MM.1S (cell line): ENCODE results near the gene PSPH.

ENCODE experiments used
- DNase-seq: peaks from one replicate; pipeline ENCODE4 v3.0.0-alpha.2; 2015
- H2AFZ ChIP-seq: fragments of 300-600 bp; sonication (generic); 2 replicates; pipeline ENCODE4 v1.6.0; 2016; ENCODE audit warnings: antibody characterized with exemption, low read length
- H3F3A ChIP-seq: fragments of 300-600 bp; sonication (generic); 2 replicates; pipeline ENCODE4 v1.6.1; 2016; ENCODE audit warnings: mild to moderate bottlenecking, antibody characterized with exemption, low read length, moderate library complexity, mixed read lengths; ENCODE audit not compliant: insufficient read depth
- H3K27ac ChIP-seq: fragments of 300-600 bp; sonication (generic); 2 replicates; pipeline ENCODE4 v1.5.1; 2016; ENCODE audit warnings: mild to moderate bottlenecking, low read length
- H3K27me3 ChIP-seq: fragments of 300-600 bp; sonication (generic); replicated peaks from 2 replicates; pipeline ENCODE4 v1.6.0; 2016; ENCODE audit warnings: low read length; ENCODE audit not compliant: insufficient read depth
- H3K36me3 ChIP-seq: fragments of 300-600 bp; sonication (generic); replicated peaks from 2 replicates; pipeline ENCODE4 v1.6.1; 2016; ENCODE audit warnings: mild to moderate bottlenecking, low read length, mixed read lengths; ENCODE audit not compliant: insufficient read depth
- H3K4me1 ChIP-seq: fragments of 300-600 bp; sonication (generic); 2 replicates; pipeline ENCODE4 v1.6.1; 2016; ENCODE audit warnings: low read length, mixed read lengths
- H3K4me2 ChIP-seq: fragments of 300-600 bp; sonication (generic); 2 replicates; pipeline ENCODE4 v1.6.0; 2016; ENCODE audit warnings: low read depth, low read length
- H3K4me3 ChIP-seq: fragments of 300-600 bp; sonication (generic); 2 replicates; pipeline ENCODE4 v1.5.1; 2016; ENCODE audit warnings: low read length, mixed read lengths
- H3K79me2 ChIP-seq: fragments of 300-600 bp; sonication (generic); 2 replicates; pipeline ENCODE4 v1.6.1; 2016; ENCODE audit warnings: mixed run types, low read length, mixed read lengths
- H3K9ac ChIP-seq: fragments of 300-600 bp; sonication (generic); 2 replicates; pipeline ENCODE4 v1.6.1; 2016; ENCODE audit warnings: low read length, mixed read lengths
- H3K9me2 ChIP-seq: fragments of 300-600 bp; sonication (generic); replicated peaks from 2 replicates; pipeline ENCODE4 v1.6.1; 2016; ENCODE audit warnings: mild to moderate bottlenecking, low read length, mixed read lengths; ENCODE audit not compliant: insufficient read depth
- H3K9me3 ChIP-seq: fragments of 300-600 bp; sonication (generic); replicated peaks from 2 replicates; pipeline ENCODE4 v1.6.1; 2016; ENCODE audit warnings: mild to moderate bottlenecking, low read length, mixed read lengths; ENCODE audit not compliant: insufficient read depth
- H4K20me1 ChIP-seq: fragments of 300-600 bp; sonication (generic); 2 replicates; pipeline ENCODE4 v1.6.1; 2016; ENCODE audit warnings: mild to moderate bottlenecking, low read length, moderate library complexity, mixed read lengths; ENCODE audit not compliant: insufficient read depth
- EZH2 ChIP-seq: fragments of 300-600 bp; sonication (generic); optimal IDR thresholded peaks from 2 replicates; pipeline ENCODE3; 2017; ENCODE audit warnings: low read depth, mild to moderate bottlenecking, antibody characterized with exemption, low read length, mixed read lengths
- EZH2phosphoT487 ChIP-seq: fragments of 300-600 bp; sonication (generic); IDR thresholded peaks from 2 replicates; pipeline ENCODE4 v1.6.1; 2018; ENCODE audit warnings: antibody characterized with exemption, low read length
- TF ChIP-seq, protein P1 (sequence below): fragments of 300-600 bp; sonication (generic); IDR thresholded peaks from 2 replicates; pipeline ENCODE4 v1.5.1; 2016; ENCODE audit warnings: antibody characterized with exemption, low read length, mixed read lengths

PSPH gene

GRCh38 chr7:55966851-55967250 lies 84.4 kb downstream of the PSPH start:
- Histone ChIP-seq H3K9me3 (no peaks in the 10 kb centered on the region), H3K4me3 (no peak overlapping the region), H3K9me2 (no peaks in the 10 kb centered on the region), H3K36me3 (no peaks in the 10 kb centered on the region), H3K79me2 (peaks cover 15% of the 10 kb centered on the region), H4K20me1 (no peaks in the 10 kb centered on the region), H3K4me1 (peaks cover 4% of the 10 kb centered on the region; the same call in 1 of the 2 replicates), H3F3A (no peaks in the 10 kb centered on the region; the same call in 1 of the 2 replicates), H3K27ac (no peak overlapping the region), H3K27me3 (no peaks in the 10 kb centered on the region), H2AFZ (no peak overlapping the region), H3K9ac (no peak overlapping the region), H3K4me2 (no peak overlapping the region)
- DNase-seq, result no peak
- TF ChIP-seq, protein P1, sequence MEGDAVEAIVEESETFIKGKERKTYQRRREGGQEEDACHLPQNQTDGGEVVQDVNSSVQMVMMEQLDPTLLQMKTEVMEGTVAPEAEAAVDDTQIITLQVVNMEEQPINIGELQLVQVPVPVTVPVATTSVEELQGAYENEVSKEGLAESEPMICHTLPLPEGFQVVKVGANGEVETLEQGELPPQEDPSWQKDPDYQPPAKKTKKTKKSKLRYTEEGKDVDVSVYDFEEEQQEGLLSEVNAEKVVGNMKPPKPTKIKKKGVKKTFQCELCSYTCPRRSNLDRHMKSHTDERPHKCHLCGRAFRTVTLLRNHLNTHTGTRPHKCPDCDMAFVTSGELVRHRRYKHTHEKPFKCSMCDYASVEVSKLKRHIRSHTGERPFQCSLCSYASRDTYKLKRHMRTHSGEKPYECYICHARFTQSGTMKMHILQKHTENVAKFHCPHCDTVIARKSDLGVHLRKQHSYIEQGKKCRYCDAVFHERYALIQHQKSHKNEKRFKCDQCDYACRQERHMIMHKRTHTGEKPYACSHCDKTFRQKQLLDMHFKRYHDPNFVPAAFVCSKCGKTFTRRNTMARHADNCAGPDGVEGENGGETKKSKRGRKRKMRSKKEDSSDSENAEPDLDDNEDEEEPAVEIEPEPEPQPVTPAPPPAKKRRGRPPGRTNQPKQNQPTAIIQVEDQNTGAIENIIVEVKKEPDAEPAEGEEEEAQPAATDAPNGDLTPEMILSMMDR, result no peak
- no peak for TF ChIP-seq EZH2phosphoT487
- TF ChIP-seq EZH2, result no peak

DNA sequence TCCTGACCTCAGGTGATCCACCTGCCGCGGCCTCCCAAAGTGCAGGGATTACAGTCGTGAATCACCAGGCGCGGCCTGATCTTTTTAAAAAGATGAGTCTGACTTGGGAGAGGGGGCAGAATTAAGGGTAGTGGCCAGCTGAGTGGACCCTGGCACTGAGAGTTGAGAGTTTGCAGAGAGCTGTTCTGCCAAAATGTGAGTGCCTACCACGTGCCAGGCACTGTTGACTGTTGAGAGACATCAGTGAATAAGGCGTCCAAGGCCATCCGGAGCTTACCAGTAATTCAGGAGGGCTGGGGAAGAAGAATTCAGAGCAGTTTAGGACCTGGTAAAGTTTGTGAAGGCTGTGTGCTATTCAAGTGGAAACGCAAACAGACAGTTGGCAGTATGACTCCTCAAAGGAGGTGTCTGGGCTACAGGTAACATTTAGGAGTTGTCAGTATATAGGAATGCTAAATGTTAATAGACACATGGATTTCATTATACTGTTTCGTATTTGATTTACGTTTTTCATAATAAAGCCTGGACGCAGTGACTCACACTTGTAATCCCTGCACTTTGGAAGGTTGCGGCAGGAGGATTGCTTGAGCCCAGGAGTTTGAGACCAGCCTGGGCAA lies 85.3 kb downstream of the PSPH start:
- Histone ChIP-seq H3K9ac (no peak overlapping the region), H3K4me2 (no peak overlapping the region), H2AFZ (no peak overlapping the region), H4K20me1 (no peaks in the 10 kb centered on the region), H3K36me3 (no peaks in the 10 kb centered on the region), H3K79me2 (peaks cover 9% of the 10 kb centered on the region; the same call in 1 of the 2 replicates), H3K27me3 (no peaks in the 10 kb centered on the region), H3K27ac (no peak overlapping the region), H3K4me1 (peaks cover 4% of the 10 kb centered on the region; the same call in 1 of the 2 replicates), H3K4me3 (no peak overlapping the region), H3K9me2 (no peaks in the 10 kb centered on the region), H3K9me3 (no peaks in the 10 kb centered on the region), H3F3A (no peaks in the 10 kb centered on the region; the same call in 1 of the 2 replicates)
- DNase-seq, result no peak
- TF ChIP-seq EZH2 (no peak), EZH2phosphoT487 (no peak)
- TF ChIP-seq, protein P1, result no peak

- Histone ChIP-seq H3K4me3 (peak overlapping the region; percentile 74), H3K36me3 (no peaks in the 10 kb centered on the region), H3K79me2 (peaks cover 3% of the 10 kb centered on the region; the same call in 1 of the 2 replicates), H3K4me2 (peak overlapping the region; percentile 78), H2AFZ (peak overlapping the region; percentile 79), H3K27me3 (no peaks in the 10 kb centered on the region), H3K9me2 (no peaks in the 10 kb centered on the region), H4K20me1 (no peaks in the 10 kb centered on the region), H3F3A (no peaks in the 10 kb centered on the region; the same call in 1 of the 2 replicates), H3K27ac (peak overlapping the region; percentile 44; the same call in 1 of the 2 replicates), H3K9me3 (no peaks in the 10 kb centered on the region), H3K4me1 (peaks cover 4% of the 10 kb centered on the region; the same call in 1 of the 2 replicates), H3K9ac (peak overlapping the region; percentile 80)
- TF ChIP-seq, protein P1, result no peak
- TF ChIP-seq EZH2 (no peak), EZH2phosphoT487 (no peak)
- DNase-seq, result peak; percentile 25
Observed at GRCh38 chr7:55965100-55965470, 86.2 kb downstream of the PSPH start.
